ENCODE data around the gene DENND5B.

DNA sequence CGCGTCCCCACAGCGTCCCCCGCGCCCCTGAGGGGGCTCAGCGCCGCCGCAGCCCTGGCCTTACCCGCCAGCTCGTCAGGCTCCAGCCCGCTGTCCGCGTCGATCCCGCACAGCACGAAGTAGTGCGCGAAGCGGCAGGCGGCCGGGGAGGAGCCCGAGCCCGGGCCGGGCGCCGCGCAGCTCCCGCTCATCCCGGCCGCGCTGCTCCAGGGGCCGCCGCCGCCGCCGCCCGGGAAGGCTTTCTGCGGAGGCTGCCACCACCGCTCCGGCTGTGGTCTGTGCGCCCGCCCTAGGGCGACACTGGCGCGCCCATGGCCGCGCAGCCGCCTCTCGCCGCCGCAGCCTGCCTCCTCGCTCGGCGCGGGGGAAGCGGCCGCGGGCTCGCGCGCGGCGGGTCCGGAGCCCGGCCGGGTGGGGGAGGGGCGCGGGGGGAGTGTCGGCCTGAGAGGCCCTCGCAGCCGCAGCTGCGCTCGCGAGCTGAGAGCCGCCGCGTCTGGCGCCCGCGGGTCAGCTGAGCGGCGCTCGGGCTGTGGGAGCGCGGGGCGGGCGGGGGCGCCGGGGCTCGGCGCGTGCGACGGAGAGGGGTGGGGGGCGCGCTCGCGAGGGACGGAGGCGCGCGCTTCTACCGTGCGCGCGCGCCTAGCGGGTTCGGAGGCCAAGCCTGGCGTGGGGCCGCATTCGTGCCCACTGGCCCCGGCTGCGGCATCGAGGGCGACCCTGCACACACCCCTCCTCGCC is at the start of gene DENND5B:
- TF ChIP-seq, protein P1, sequence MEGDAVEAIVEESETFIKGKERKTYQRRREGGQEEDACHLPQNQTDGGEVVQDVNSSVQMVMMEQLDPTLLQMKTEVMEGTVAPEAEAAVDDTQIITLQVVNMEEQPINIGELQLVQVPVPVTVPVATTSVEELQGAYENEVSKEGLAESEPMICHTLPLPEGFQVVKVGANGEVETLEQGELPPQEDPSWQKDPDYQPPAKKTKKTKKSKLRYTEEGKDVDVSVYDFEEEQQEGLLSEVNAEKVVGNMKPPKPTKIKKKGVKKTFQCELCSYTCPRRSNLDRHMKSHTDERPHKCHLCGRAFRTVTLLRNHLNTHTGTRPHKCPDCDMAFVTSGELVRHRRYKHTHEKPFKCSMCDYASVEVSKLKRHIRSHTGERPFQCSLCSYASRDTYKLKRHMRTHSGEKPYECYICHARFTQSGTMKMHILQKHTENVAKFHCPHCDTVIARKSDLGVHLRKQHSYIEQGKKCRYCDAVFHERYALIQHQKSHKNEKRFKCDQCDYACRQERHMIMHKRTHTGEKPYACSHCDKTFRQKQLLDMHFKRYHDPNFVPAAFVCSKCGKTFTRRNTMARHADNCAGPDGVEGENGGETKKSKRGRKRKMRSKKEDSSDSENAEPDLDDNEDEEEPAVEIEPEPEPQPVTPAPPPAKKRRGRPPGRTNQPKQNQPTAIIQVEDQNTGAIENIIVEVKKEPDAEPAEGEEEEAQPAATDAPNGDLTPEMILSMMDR (IDR thresholded peaks at IDR 0.05), result no peak
- TF ChIP-seq POLR2A (IDR thresholded peaks at IDR 0.05), result no peak

Data from heart left ventricle (tissue), 13 donors.